Ishikawa (cell line): ENCODE measurements around the gene KIF16B.

Experiments used
- RAD21 ChIP-seq: IDR thresholded peaks from 2 replicates; pipeline ENCODE4 v1.6.1; 2012; ENCODE audit warnings: low read depth
- YY1 ChIP-seq: IDR thresholded peaks from 2 replicates; pipeline ENCODE4 v1.6.1; 2012; ENCODE audit warnings: low read depth

DNA sequence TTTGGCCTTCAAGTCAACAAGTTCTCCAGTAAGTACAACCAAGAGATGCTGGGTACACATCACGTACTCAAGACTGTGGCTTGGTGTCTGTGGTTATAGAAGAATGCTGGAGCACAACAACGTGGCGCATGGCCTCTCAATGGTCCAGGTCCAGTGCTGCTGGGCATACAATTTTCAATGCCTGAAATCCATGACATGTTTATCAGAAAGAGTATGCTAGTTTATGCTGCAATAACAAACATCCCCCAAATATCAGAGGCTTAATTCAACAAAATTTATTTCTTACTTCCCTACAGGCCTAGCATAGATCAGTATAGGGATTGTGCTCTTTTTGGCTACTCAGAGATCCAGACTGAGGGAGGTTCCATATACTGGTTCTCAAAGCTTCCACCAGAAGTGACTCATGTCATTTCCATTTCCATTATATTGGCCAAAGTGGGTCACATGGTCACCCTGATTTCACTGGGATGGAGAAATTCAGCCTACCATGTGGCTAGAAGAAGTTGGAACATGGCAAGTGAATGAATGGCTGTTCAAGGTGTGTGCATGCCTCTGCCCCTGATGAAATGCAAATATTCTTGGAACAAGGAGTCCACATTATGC lies 33.3 kb upstream of the KIF16B start:
- TF ChIP-seq RAD21 = no peak
- no peak for TF ChIP-seq YY1
